G401 (cell line): ENCODE results near the gene STARD3. TPM values are rescaled to one million over a fixed set of nuclear protein-coding genes. Genes with fewer than 3 reads are reported as not detected.

Experiments used
- DNase-seq: peaks from one replicate; pipeline ENCODE4 v3.0.0-alpha.2; 2015; ENCODE audit warnings: low spot score
- in situ Hi-C: cut with HindIII; loops from 2 replicates; pipeline ENCODE4 v1.10.0; 2016; ENCODE audit warnings: low sequenced_read_pairs, mixed read lengths
- total RNA-seq: library from RNA; depleted of rRNA; stranded (reverse); fragments of >200 nt; shearing (Covaris generic); gene quantifications from 2 replicates; pipeline ENCODE4 v1.2.3, GENCODE V29; 2014

Gene STARD3
- total RNA-seq, 1 experiment from 2014 or later, result 30.8 TPM

- peak; percentile 35 for DNase-seq
- in situ Hi-C loops, result no loop called here
These were observed 15.8 kb downstream of the STARD3 start for GRCh38 chr17:39652587-39653315.

- DNase-seq, result no peak
- in situ Hi-C loops, result no loop called here
These were observed 16.3 kb downstream of the STARD3 start for GRCh38 chr17:39653316-39653661.

- in situ Hi-C loops, result no loop called here
- peak; percentile 45 for DNase-seq
These were observed 16.9 kb downstream of the STARD3 start for GRCh38 chr17:39653662-39654331.

GRCh38 chr17:39655105-39655504 lies 18.2 kb downstream of the STARD3 start:
- in situ Hi-C loops, result no loop called here
- no peak for DNase-seq

- in situ Hi-C loops, result no loop called here
- no peak for DNase-seq
These were observed 21.4 kb downstream of the STARD3 start for GRCh38 chr17:39658346-39658745.

GRCh38 chr17:39658760-39659159 lies 21.8 kb downstream of the STARD3 start:
- in situ Hi-C loops, result no loop called here
- no peak for DNase-seq

GRCh38 chr17:39659279-39660010 lies 22.5 kb downstream of the STARD3 start:
- DNase-seq, result no peak
- in situ Hi-C loops, result no loop called here

- DNase-seq, result no peak
- in situ Hi-C loops, result no loop called here
These were observed 23.0 kb downstream of the STARD3 start for GRCh38 chr17:39660011-39660360.

GRCh38 chr17:39660397-39661385 lies 23.7 kb downstream of the STARD3 start:
- DNase-seq, result no peak
- in situ Hi-C loops, result no loop called here

- DNase-seq, result no peak
- in situ Hi-C loops, result no loop called here
These were observed 25.0 kb downstream of the STARD3 start for GRCh38 chr17:39661744-39662541.

- in situ Hi-C loops, result no loop called here
- no peak for DNase-seq
These were observed 25.8 kb downstream of the STARD3 start for GRCh38 chr17:39662551-39663339.

- in situ Hi-C loops, result no loop called here
- DNase-seq, result no peak
These were observed 26.4 kb downstream of the STARD3 start for GRCh38 chr17:39663340-39663687.

GRCh38 chr17:39663688-39664580 lies 27.0 kb downstream of the STARD3 start:
- no peak for DNase-seq
- in situ Hi-C loops, result no loop called here

- in situ Hi-C loops, result no loop called here
- no peak for DNase-seq
These were observed 27.9 kb downstream of the STARD3 start, which contains the start of gene TCAP for GRCh38 chr17:39664581-39665561. TCAP (plus strand) TSS chr17:39665349; CDS start chr17:39665360, 11 bp downstream.

- in situ Hi-C loops, result no loop called here
- no peak for DNase-seq
These were observed 28.8 kb downstream of the STARD3 start for GRCh38 chr17:39665642-39666224.
